Subcutaneous adipose tissue (tissue), 4 donors: ENCODE data around the gene LIM2. TPM values are rescaled to one million over a fixed set of nuclear protein-coding genes. Genes with fewer than 3 reads are reported as not detected.

Experiments
- total RNA-seq, 4 donors: library from RNA; depleted of rRNA; stranded (reverse); fragments of >200 nt; gene quantifications; one replicate each; pipeline ENCODE4 v1.1.0, GENCODE V29; 2016
- TF ChIP-seq, protein P1 (sequence below): fragments of 450-650 bp; IDR thresholded peaks from one replicate; pipeline ENCODE4 v1.5.1; 2016; ENCODE audit warnings: low read depth, mild to moderate bottlenecking, control low read depth, antibody characterized with exemption, moderate library complexity

The LIM2 gene
- total RNA-seq, 4 donors from 2014 or later, result not detected

DNA sequence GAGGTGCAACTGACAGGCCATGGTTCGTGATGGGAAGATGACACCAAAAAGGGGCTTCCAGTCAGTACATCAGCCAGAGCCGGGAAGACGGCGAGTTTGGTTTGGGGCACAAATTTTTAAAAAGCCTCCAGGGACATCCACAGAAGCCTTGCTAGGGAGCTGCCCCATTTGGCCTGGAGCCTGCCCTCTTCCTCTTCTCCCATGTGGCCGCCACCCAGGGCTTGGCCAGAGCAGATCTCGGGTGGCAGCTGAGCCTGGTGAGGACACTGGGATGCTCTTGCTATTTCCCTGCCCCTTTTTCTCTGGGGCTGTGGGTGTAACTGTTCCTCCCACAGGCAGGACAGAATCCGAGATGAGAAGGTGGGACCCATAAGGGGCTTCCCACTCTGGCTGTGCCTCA lies 29.8 kb downstream of the LIM2 start:
- TF ChIP-seq, protein P1, sequence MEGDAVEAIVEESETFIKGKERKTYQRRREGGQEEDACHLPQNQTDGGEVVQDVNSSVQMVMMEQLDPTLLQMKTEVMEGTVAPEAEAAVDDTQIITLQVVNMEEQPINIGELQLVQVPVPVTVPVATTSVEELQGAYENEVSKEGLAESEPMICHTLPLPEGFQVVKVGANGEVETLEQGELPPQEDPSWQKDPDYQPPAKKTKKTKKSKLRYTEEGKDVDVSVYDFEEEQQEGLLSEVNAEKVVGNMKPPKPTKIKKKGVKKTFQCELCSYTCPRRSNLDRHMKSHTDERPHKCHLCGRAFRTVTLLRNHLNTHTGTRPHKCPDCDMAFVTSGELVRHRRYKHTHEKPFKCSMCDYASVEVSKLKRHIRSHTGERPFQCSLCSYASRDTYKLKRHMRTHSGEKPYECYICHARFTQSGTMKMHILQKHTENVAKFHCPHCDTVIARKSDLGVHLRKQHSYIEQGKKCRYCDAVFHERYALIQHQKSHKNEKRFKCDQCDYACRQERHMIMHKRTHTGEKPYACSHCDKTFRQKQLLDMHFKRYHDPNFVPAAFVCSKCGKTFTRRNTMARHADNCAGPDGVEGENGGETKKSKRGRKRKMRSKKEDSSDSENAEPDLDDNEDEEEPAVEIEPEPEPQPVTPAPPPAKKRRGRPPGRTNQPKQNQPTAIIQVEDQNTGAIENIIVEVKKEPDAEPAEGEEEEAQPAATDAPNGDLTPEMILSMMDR, result no peak

DNA sequence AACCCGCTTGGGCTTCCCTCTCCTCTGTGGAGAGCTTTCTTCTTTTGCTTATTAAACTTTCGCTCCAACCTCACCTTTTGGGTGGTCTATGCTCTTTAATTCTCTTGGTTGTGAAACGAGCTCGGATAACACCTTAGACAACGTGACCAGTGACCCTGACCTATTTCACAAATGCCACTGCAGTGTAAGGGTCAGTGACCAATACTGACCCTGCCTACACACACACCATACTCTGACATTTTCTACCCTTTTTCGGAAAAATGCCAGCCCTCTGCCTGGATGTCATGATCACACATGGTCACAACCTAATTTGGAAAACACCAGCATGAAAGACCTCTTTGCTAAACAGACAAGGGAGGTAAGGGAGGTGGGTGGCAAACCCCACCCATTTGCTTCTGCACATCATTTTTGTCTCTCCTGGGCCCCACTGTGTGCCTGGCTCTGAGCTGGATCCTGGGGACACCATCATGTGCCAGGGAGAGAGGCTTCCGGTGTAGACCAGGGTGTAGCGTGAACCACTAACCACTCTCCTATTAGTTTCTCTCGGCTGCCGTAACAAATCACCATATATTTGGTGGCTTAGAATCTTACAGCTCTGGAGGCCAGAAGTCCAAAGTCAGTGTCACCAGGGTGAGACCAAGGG lies 31.5 kb downstream of the LIM2 start:
- TF ChIP-seq, protein P1, result no peak

DNA sequence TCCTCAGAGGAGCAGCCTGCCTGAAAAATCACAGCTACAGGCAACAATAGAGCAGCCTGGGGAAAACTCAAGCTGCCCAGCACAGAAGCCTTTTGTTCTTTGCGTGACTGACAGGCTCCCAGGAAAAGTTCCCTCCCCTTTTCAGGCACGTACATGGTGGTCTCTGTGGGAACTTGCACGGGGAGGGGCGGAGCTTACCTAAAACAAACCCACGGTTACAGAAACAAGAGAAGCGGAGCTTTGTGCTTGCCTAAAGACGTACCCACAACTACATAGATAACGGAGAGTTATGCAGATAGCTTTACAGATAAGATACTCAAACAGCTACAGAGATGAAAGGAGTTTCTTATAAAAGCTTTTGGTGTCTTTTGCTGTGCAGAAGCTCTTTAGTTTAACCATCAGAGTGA lies 33.0 kb downstream of the LIM2 start:
- TF ChIP-seq, protein P1, result no peak

DNA sequence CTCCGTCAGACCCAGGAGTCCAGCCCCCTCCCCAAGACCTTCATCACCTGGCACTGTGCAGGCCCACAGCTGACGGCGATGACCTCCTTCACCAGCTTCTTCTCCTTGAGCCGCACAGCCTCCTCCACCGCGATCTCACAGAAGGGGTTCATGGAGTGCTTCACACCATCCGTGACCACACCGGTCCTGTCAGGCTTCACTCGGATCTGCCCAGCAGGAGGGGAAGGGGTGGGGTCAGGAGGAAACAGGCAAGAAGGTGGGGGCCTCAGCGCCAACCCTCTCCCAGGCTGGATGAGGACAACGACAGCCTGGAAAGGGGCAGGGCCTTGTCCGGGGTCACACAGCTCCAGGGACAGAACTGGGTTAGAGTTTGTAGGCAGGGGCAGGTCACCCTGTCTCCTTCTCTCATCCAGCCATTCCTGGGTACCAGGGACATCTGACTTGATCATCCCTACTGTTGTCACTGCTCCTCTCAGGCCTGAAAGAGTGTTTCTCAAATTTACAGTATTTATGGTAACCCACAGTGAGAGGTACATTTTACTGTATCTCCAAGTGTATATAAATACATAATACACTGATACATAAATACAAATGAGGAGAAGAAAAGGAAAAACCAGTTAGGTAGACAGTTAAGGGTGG lies 33.6 kb downstream of the LIM2 start:
- TF ChIP-seq, protein P1, result no peak

DNA sequence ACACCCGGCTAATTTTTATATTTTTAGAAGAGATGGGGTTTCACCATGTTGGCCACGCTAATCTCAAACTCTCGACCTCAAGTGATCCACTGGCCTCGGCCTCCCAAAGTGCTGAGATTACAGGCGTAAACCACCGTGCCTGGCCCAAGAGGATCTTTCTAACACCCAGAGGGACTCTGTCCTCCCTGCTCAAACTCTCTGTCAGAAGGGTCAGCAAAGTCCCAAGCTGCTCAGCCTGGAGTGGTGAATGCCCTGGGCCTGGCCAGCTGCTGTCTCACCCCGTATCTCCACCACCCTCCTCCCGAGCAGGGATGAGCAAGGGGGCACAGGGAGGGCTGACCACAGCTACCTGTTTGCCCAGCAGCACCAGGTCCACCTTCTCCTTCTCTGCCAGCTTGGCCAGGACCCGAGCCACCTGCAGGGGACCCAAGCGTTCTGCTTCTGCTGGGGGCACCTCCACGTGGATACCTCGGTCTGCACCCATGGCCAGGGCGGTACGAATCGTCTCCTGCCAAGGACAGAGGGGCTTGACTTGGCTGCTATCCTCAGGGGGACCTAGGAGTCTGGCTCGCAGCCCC lies 34.9 kb downstream of the LIM2 start:
- TF ChIP-seq, protein P1, result no peak

DNA sequence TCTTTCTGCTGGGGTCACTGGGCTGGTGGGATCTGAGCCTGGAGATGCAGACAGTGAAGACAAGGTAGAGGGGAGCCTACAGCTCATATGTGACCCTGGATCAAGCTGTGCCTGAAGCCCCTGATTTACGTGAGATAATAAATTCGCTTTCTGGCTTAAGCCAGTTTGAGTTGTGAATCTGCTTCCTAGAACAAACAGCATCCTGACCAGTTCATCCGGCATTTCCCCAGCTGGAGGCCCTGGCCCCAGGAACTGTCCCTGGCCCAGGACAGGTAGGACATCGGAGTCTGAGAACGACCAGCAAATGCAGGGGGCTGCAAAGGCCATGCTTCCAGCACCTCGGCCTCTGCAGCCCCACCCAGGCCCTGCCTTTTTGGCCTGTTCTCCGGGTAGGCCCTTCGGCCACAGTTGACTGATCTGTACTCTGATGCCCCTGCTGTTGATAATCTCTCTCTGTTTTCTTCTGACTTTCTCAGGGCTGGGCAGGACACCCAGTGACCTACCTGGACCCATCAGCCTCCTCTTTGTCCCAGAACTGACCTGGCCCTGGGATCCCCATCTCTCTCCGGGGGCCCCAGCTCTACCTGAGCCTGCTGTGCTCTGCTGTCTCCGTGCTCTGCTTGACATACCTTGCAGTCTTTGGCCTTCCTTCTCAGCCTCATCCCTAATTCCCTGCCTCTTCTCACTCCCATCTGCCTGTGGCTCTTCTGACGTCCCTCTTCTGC lies 36.3 kb downstream of the LIM2 start:
- TF ChIP-seq, protein P1, result no peak
